Measurements from ENCODE around the gene ATR. TPM values are rescaled to one million over a fixed set of nuclear protein-coding genes. Genes with fewer than 3 reads are reported as not detected.
"Not testable (repeated sequence)": the region's sequence is repeated elsewhere in the genome, so short reads cannot be mapped to it uniquely, and the experiment has no call there.

Gene ATR
- total and polyA plus RNA-seq, 7 donors, result 3.0 to 26.1 (median 15.2) TPM

- no peaks in the 10 kb centered on the region for H3K36me3 ChIP-seq
- peaks cover 0 to 44% (median 33%) of the 10 kb centered on the region in 4 donors for H3K4me1 ChIP-seq
- TF ChIP-seq POLR2A (IDR thresholded peaks at IDR 0.05) (no peak), POLR2AphosphoS5 (IDR thresholded peaks at IDR 0.05) (no peak), CTCF (IDR thresholded peaks at IDR 0.05) (no peak), EP300 (IDR thresholded peaks at IDR 0.05) (no peak)
- intact Hi-C loops (cut with DNase I), result loop anchor here (10.0 kb wide), 1 partner anchor 220 kb away; the partner anchor contains the start of gene GK5
- no peaks in the 10 kb centered on the region for H3K27me3 ChIP-seq
- no peak overlapping the region for H3K4me3 ChIP-seq
- no peak overlapping the region for H3K27ac ChIP-seq
- DNase-seq, result no peak
- no peaks in the 10 kb centered on the region for H3K9me3 ChIP-seq
- 97% methylated on average over 11 of the region's 11 CpGs for WGBS, 2 donors
Observed at GRCh38 chr3:142444343-142444742, 134.2 kb downstream of the ATR start.

- not testable (repeated sequence) for H3K4me3 ChIP-seq, H3K27me3 ChIP-seq, H3K36me3 ChIP-seq, H3K27ac ChIP-seq, DNase-seq, H3K9me3 ChIP-seq
- intact Hi-C loops (cut with DNase I), result loop anchor here (10.0 kb wide), 1 partner anchor 218 kb away; the partner anchor contains the start of gene GK5
- peaks cover 0 to 38% (median 26%) of the 10 kb centered on the region in 4 donors for H3K4me1 ChIP-seq
- 97% methylated on average over 12 of the region's 12 CpGs for WGBS, 2 donors
Observed at GRCh38 chr3:142443060-142443459, 135.5 kb downstream of the ATR start.

- 90 to 94% methylated on average over 15 of the region's 15 CpGs for WGBS, 2 donors
- not testable (repeated sequence) for DNase-seq, H3K27me3 ChIP-seq, H3K9me3 ChIP-seq, H3K36me3 ChIP-seq, H3K27ac ChIP-seq, H3K4me3 ChIP-seq
- H3K4me1 ChIP-seq, result peaks cover 0 to 17% (median 7%) of the 10 kb centered on the region in 4 donors
- intact Hi-C loops (cut with DNase I), result loop anchor here (10.0 kb wide), 1 partner anchor 215 kb away; the partner anchor contains the start of gene GK5
Observed at GRCh38 chr3:142439499-142440220, 138.9 kb downstream of the ATR start.

GRCh38 chr3:142438096-142438495 lies 140.4 kb downstream of the ATR start:
- intact Hi-C loops (cut with DNase I); H3K36me3 ChIP-seq; H3K4me1 ChIP-seq; H3K27me3 ChIP-seq; DNase-seq; H3K9me3 ChIP-seq; H3K4me3 ChIP-seq; H3K27ac ChIP-seq: not testable (repeated sequence)
- WGBS, 2 donors, result 98% methylated on average over 11 of the region's 11 CpGs

- no peaks in the 10 kb centered on the region for H3K9me3 ChIP-seq
- H3K27me3 ChIP-seq, result no peaks in the 10 kb centered on the region
- no peak overlapping the region for H3K27ac ChIP-seq
- DNase-seq, result no peak
- peaks cover 0 to 15% (median 0%) of the 10 kb centered on the region in 4 donors for H3K36me3 ChIP-seq
- no peak overlapping the region for H3K4me3 ChIP-seq
- intact Hi-C loops (cut with DNase I), result no loop called here
- H3K4me1 ChIP-seq, result peaks cover 0 to 4% (median 0%) of the 10 kb centered on the region in 4 donors
- TF ChIP-seq EP300 (IDR thresholded peaks at IDR 0.05) (no peak), CTCF (IDR thresholded peaks at IDR 0.05) (no peak), POLR2A (IDR thresholded peaks at IDR 0.05) (no peak), POLR2AphosphoS5 (IDR thresholded peaks at IDR 0.05) (no peak)
Observed at GRCh38 chr3:142436951-142437585, 141.5 kb downstream of the ATR start.

- peaks cover 0 to 4% (median 0%) of the 10 kb centered on the region in 4 donors for H3K4me1 ChIP-seq
- WGBS, 2 donors, result 81 to 88% methylated on average over 4 of the region's 4 CpGs
Observed at GRCh38 chr3:142434503-142434902, 144.0 kb downstream of the ATR start.

More at GRCh38 chr3:142434503-142434902, 144.0 kb downstream of the ATR start:
- H3K27ac ChIP-seq, result no peak overlapping the region
- no peak for DNase-seq
- intact Hi-C loops (cut with DNase I), result no loop called here
- H3K36me3 ChIP-seq, result peaks cover 5 to 35% (median 13%) of the 10 kb centered on the region in 4 donors
- H3K9me3 ChIP-seq, result no peaks in the 10 kb centered on the region
- TF ChIP-seq POLR2A (IDR thresholded peaks at IDR 0.05) (no peak), CTCF (IDR thresholded peaks at IDR 0.05) (no peak)
- H3K4me3 ChIP-seq, result no peak overlapping the region
- no peaks in the 10 kb centered on the region for H3K27me3 ChIP-seq
